GM19438 (cell line): ENCODE results near the gene TBRG4.
"Not testable (repeated sequence)": the region's sequence is repeated elsewhere in the genome, so short reads cannot be mapped to it uniquely, and the experiment has no call there.

Experiments
- ATAC-seq: cut with Tn5 transposase; IDR thresholded peaks from one replicate; pipeline ENCODE4 v1.9.1; 2021; ENCODE audit warnings: low read depth; ENCODE audit not compliant: unreplicated experiment

The TBRG4 gene

DNA sequence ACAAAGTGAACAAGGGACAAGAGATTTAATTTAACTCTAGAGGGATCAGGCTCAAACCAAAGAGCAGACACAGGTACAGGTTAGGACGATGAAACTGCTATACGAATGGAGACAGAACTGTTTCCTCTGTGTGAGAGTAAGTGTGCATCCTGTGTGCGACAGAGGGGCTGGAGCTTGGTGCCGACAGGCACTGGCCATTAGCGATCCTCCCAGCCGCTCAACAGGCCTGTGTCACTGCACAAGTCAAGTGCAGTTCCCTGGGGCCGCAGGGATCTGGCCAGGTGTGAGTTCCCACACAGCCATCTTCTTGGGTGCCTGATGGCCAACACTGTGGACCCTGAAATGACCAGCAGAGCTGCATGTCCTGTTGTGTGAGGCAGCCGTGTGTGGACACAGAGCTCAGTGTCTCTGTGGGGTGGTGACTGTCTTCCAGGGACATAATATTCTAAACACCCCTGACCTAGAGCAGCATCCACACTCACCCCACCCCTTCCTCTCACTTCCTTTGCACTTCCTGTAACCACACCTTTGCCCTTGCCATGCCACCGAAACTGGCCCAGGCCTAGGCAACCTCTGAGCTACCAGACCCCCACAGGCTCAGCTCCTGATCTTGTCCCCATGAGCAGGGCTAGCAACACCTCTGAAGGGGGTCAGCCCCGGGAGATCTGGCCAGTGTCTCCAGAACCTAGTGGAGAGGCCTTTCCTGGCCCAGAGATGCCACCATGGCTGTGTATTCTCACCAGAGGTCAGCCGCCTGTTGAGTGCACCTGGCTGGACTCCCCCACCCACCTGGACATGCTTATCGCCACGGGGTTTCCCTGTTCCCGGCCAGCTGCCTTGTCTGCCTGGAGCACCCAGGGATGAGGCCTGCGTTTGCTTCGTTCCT is 11.7 kb upstream of the TBRG4 start:
- ATAC-seq, result no peak

DNA sequence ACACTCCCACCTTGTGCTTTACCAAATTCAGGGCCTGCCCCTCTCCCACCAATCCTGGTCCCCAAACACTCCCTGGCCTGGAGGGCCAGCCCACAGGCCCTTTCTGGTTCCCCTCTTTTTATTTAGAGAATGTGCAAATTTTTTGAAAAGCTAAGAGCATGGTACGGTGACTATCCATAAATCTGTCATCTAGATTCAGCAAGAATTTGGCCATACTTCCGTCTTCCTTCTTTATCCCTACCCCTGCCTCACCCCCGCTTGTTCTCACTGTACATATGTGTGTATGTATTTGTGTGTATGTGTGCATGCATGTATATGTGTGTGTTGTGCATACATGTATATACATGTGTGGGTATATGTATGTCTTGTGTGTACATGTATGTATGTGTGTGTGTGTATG is 8.1 kb upstream of the TBRG4 start:
- no peak for ATAC-seq

DNA sequence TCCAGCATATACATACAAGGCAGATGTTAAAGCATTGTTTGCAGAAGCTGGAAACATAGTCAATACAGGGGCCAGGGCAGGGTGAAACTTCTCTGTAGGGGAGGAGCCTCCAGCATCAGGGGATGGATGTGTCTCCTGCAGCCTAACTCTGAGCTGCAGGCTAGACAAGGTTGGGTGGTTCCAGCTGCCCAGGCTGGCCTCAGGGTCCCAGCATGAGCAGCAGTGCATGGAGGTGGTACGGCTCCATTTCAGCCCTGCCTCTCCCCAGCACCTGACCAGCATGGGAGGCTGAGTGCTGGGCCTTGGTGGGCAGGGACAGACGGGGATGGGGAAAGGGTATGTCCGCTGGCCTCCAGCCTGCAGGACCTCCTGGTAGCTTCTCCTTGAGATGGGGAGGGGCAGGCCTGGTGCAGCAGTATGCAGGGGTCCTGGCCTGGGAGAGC is 7.4 kb upstream of the TBRG4 start:
- no peak for ATAC-seq

DNA sequence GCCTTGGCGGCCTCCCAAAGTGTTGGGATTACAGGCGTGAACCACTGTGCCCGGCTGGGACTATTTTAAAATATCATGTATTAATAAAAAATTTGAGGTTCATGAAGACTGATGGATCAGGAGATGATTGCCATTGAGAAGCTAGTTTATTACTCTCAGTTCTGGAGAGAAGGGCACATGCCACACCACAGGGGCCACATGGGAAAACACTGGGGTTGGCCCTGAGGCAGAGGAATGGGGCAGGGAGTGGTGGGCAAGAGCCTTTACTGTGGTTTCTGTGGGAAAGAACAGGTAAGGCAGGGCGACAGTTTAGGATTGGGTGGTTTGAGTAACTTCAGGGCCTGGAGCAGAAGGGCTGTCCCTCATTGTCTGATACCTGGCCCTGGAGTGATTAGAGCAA is 6.8 kb upstream of the TBRG4 start:
- no peak for ATAC-seq

DNA sequence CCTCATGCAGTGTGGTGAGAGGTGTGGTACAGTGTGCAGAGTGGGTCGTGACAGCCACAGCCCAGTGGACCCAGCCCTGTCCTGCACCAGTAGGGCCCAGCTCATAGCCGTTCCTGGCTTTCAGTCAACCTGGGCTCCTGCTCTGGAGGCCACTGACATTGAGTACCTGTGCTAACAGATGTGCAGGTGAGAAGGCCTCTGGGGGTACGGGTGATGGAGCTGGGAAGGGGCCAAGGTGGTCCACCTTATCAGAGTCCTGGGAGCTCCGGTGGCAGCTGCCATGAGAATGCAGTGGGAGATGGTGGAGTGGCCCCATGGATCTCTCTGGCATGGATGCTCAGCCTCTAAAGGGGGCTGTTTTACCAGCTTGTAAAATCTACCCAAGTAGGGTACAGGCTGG is 6.1 kb upstream of the TBRG4 start:
- ATAC-seq, result no peak

DNA sequence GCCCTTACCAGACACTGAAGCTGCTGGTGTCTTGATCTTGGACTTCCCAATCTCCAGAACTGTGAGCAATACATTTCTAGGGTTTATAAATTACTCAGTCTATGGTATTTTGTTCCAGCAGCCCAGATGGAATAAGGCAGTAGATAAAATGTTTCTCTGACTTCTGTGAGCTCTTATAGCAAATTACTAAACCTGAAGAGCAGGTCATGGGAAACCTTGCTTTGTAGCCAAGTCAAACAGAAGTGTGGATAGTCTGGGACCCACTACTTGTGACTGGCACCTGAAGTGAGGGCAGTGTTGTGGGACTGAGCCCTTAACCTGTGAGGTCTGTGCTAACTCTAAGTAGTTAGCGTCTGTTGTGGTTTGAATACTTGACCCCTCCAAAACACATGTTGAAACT is 4.6 kb upstream of the TBRG4 start:
- no peak for ATAC-seq

DNA sequence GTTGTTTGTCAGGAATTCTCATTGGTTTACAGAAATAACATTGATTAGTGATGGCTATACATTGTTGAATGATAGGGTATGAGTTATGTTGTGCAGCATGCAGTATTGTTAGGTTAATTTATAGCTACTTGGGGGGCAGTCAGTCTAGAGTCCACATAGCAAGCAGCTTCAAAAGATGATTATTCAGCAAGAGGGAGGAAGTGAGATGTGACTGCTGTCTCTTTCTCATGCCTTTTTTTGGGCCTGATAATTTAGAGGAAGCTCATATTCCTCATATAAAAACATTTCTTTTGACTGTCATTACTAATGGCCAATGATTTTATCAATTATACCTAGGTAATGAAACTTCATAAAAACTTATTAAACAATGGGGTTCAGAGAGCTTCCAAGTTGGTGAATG is 3.4 kb upstream of the TBRG4 start:
- no peak for ATAC-seq

DNA sequence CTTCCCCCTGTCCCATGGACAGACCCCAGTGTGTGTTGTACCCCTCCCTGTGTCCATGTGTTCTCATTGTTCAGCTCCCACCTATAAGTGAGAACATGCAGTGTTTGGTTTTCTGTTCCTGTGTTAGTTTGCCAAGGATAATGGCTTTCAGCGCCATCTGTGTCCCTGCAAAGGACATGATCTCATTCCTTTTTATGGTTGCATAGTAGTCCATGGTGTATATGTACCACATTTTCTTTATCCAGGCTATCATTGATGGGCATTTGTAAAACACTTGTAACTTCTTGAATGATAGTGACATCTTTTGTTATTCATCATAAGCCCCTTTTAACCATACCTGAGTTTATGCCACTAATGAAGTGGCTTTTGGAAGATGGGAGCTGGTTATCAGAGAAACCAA is 2.8 kb upstream of the TBRG4 start:
- not testable (repeated sequence) for ATAC-seq

DNA sequence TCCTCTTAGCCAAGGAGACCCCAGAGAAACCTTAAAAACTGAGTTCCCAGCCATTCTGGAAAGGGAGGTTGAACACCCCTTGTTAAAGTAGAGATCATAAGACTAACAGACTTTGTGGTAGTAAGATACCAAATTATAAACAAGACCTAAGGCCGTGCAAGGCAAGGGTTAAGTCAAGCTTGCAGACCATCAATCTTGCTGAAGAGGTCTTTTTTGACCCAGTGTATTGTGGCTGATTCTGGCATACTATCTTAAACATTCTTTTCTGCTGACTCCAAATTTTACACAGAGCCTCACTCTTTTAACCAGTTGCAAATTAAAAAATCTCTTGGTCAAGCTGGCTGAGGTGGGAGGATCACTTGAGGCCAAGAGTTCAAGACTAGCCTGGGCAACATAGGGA is 1.2 kb upstream of the TBRG4 start:
- no peak for ATAC-seq

DNA sequence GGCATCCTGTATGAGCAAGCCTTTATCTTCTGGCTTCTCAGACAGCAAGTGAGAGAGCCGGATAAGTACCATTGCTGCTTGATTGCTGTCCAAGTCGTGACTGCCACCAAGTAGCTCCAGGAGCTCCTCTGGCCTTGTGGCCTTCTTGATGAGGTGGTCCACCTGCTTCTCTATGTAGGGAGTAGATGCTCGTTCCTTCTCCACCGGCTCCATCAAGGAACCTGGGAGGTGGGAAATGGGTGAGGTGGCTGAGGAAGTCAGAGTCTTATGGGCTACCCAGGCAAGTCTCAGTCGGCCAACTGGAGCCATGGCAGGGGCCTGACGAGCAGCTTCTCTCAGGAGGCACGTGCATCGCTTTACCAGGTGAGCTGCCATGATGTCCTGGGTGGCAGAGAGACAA is 2.6 kb downstream of the TBRG4 start:
- ATAC-seq, result no peak

DNA sequence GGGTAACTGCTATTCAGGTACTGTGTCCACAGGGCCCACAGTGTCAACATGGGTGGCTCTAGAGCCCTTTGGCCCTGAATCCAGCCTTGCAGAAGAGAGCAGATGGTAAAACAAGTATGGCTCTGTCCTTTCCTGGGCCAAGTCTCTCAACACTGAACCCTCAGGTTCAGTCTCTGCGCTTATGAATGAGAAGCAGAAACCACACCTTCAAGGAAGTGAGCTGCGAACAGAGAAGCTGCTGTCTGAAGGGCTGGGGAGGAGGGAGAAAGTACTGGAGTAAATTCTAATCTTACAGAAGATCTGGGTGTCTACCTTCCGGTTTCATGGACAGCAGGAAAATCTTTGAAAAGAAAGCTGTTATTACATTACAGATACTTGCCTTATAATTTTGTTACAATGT is 4.1 kb downstream of the TBRG4 start:
- ATAC-seq, result no peak

DNA sequence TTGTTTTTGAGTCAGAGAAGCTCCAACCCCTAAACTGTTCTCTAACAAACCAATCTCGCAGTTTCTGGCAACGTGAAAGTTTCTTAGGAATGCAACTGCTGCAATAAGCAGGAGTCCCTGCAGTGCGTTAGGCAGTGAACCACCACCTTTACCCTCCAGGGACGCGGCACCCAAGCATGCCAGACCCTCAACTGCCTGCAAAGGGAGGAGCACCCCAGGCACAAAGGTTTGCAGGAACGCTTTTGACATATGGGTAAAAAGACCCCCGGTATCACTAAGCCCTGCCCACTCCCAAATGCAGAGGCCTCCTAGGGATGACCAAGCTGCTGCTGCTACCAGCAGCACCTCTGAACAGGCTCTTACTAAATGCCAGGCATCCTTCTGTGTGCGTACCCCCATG is 4.7 kb downstream of the TBRG4 start:
- no peak for ATAC-seq

DNA sequence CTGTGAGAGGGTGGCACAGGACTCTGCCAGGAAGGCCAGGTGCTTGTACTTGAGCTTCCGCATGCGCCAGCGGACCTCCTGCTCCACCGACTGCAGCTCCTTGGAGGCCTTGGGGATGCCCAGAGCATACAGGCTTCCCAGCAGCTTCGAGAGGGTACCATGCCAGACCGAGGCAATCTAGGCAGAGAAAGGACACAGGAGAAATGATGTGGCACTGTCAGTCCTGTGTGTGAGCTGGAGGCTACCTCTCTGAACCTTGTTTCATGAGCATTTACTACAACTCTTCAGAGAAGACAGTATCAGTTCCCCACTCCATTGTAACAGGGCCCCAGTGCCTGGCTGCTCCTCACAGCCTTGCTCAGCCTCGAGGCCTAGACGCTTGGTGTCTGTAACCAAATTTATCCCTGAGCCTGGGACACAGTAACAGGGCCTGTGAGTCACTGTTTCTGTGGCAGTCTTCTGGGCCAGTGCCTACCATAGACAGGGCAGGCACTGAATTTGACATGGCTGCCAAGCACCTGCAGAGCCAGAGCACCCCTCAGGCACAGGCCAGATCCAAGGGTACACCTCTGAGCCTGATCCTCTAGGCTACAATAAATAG is 5.8 kb downstream of the TBRG4 start:
- no peak for ATAC-seq

DNA sequence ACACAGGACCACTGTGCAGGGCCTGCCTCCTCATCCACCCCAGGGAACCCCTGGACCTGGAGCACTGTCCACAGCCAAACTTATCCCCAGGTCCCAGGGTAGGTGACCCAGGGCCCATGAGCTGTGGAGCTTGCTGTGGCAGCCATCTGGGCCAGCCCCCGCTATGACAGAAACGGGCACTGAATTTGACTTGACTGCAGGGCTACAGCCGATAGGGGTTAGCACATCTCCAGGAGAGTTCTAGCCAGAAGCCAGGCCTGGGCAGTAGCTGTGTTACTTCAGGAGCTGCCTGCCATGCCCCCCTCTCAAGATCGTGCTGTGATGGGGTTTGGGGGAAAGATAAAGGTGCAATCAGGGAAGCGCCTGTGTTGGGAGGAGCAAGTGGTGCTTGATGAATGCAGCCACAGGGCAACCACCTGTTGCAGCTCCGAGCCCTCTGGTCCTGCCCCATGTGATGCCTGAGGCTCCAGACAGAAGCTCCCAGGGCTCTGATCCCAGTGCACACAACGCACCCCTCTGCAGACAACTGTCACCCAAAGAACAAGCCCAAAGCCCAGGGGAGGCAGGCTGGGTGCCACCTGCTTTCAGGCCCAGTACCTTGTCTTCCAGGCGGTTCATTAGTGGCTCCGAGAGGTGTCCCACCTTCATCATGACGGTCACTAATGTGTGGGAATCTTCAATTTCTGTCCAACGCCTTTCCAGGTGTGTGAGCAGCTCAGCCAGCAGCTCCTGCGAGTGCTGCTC is 6.5 kb downstream of the TBRG4 start:
- no peak for ATAC-seq

DNA sequence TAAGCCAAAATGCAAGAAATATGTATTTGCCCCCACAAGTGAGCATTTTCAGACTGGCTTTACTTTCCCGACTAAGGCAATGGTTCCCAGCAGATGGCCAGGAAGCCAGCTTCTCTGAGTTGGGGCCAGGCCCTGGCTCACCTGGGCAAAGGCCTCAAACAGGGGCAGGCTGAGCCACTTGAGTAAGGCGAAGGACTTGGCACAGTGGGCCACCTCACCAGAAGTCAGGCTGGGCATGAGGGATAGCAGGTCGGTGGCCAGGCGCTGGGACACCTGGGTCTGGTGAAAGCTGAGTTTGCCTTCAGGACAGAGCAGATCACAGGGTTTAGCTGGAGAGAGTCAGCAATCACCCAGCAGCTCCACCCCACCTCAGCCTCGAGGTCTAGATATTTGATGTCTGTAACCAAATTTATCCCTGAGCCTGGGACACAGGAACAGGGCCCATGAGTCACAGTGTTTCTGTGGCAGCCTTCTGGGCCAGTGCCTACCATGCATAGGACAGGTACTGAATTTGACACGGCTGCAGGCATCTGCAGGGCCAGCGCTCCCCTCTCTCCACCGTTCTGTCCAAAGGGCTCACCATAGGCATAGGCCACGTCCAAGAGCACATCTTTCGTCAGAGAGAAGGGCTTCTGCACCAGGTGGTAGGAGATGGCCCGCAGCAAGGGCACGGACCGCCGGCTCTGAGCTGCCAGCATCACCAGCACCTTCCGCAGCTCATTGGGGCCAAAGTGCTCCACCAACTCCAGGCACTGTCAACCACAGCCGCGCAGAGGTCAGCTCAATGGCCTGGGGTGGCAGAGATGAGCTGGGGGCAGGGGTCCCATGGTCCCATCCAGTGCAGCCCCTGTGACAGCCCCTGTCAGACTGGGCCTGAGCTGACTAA is 7.3 kb downstream of the TBRG4 start:
- no peak for ATAC-seq

DNA sequence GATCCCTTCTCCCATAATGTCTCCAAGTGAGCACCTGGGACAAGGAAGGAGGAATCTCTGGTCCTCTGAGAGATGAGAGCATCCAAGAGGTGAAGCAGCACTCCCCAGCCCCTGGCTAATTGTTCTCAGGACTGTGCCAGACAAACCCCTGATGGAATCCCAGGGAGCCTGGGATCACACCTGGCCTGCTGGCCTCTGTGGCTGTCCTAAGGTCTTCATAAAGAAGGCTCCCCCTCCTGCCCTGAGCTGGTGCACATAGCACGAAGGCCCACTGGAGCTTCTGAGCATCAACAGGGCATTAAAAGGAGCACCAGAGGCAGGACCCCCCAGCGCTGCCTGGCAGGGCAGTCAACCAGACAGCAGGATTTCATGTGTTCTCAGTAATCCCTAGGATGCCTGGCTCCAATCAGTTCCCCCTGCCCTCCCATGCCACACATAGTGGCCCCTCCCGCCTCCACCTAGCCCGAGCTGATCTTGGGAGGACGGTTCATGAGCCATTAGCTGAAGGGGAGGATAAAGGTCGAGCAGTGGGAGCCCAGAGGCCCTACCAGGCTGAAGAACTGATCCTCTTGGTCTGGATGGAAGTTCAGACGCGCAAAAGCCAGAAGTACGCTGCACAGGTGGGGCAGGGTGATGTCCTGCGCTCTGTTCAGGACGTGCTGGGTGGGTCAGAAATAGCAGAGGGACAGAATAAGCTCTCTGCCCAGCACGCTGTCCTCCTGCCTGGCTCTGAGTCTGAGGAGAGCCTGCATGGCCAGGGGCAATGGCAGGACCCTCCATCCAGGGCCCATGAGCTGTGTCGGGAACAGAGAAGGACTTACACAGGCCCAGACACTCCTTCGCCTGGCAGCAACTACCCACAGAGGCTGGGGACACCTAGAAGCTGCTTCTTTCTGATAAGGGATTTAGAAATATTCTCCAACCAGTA is 8.4 kb downstream of the TBRG4 start:
- no peak for ATAC-seq

DNA sequence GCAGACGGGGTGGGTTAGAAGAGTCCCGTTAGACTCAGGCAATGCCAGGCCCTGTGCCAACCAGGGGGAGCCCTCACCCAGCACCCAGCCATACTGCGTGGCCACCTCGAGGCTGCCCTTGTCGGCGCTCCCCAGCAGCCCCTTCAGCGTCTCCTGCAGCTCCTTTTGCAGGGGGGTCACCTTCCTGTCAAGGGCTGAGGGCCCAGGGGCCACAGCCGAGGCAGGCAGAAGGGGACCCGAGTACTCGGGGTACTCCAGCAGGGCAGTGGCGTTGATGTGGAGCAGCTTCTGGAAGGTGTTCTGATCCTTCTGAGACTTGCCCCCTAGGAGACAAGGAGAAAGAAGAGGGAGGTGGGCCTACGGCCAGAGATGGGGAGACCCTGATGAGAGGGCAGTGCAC is 9.7 kb downstream of the TBRG4 start:
- no peak for ATAC-seq

DNA sequence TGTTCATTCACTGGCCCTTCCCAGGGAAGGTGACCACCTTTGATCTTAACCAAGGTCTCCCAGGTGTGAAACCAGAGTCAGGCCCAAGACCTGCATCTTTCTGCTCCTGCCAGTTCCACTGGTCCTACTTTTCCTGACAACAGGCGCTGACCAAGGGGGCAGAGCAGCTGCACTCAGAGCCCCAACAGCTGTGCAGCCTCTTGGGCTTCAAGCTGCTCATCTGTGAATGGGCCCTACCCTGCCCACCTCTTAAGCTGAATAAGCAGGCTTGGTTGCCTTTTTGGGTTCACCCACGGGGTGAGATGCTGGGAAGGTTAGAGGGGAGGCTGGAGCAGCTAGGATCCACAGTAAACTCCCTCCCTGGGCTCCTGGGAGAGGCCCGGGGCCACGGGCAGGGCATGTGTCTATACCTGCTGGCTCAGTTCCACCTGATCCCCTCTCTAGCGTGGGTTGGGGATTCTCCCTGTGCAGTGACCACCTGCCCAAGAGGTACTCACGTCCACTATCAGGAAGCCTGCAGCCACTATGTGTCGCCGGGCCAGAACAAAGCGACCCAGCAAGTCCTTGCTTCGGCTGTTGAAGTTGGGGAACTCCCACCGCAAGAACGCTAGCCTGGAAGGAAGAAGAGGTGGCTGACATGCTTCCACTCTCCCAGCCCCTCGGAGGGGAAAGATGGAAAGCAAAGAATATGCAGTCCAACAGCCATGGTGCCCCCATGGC is 10.6 kb downstream of the TBRG4 start:
- ATAC-seq, result no peak
